AG04450 (cell line): ENCODE results near the gene IL4R. TPM values are rescaled to one million over a fixed set of nuclear protein-coding genes. Genes with fewer than 3 reads are reported as not detected.
A peak's percentile ranks its signal among the peaks of the same experiment; 100 is the strongest.

Experiments used
- CTCF ChIA-PET: fragments of 300-600, 350-600 bp; formaldehyde crosslinking; extraction: SDS; loops from one replicate; lab custom pipeline; 2022; ENCODE audit warnings: antibody characterized with exemption, inconsistent platforms; lab: Charles Lee
- POLR2A ChIA-PET: fragments of 350-600 bp; formaldehyde crosslinking; extraction: SDS; loops from one replicate; lab custom pipeline; 2021; ENCODE audit warnings: antibody characterized with exemption, inconsistent platforms; lab: Yijun Ruan, JAX
- DNase-seq: peaks from one replicate; pipeline ENCODE4 v3.0.0-alpha.2; 2011; ENCODE audit warnings: low read depth, low spot score
- H3K27ac ChIP-seq: one replicate; pipeline ENCODE4 v1.5.1; 2012; ENCODE audit warnings: low read depth, low read length, control low read depth
- H3K27me3 ChIP-seq: one replicate; pipeline ENCODE4 v1.6.0; 2012; ENCODE audit warnings: low read length; ENCODE audit not compliant: control insufficient read depth, insufficient read depth
- H3K4me3 ChIP-seq: 2 replicates; pipeline ENCODE4 v1.5.1; 2011; ENCODE audit warnings: mild to moderate bottlenecking, low read depth, low read length, control low read depth
- H3K9me3 ChIP-seq: 2 replicates; pipeline ENCODE4 v1.5.1; 2012; ENCODE audit warnings: low read length; ENCODE audit not compliant: control insufficient read depth, insufficient read depth
- CTCF ChIP-seq: IDR thresholded peaks from 2 replicates; pipeline ENCODE4 v1.5.1; 2011; ENCODE audit warnings: low read depth, low read length, control low read depth, inconsistent platforms
- polyA plus RNA-seq: library from polyadenylated mRNA; depleted of rRNA; stranded (reverse); fragments of >200 nt; gene quantifications from 2 replicates; pipeline ENCODE4 v1.2.3, GENCODE V29; 2011

The IL4R gene
- polyA plus RNA-seq, 1 experiment: 31.1 TPM

DNA sequence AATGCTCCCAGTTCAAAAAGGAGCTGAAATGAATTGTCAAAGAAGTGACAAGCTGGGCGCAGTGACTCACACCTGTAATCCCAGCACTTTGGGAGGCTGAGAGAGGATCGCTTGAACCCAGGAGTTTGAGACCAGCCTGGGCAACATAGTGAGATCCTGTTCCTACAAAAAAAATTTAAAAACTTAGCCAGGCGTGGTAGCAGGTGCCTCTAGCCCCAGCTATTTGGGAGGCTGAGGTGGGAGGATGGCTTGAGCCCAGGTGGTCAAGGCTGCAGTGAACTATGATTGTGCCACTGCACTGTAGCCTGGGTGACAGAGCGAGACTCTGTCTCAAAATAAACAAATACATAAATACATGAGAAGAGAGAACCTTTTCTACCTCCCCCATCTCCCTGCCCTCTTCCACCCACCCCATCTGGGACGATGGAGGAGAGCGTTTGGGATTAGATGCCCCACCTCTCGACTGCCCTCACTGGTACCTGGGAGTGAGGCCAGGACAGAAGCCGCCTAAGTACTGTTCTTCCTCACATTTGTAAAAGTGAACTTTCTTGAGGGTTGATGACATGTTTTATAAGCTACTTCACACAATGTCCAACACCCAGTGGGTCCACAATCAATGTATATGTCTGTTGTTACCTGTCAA lies 2.4 kb downstream of the IL4R start:
- Histone ChIP-seq H3K9me3 (no peaks in the 10 kb centered on the region; the same call in 1 of the 2 replicates), H3K4me3 (peak overlapping the region; percentile 18; the same call in 1 of the 2 replicates), H3K27me3 (no peaks in the 10 kb centered on the region), H3K27ac (no peak overlapping the region)
- CTCF ChIA-PET: interaction anchor here (0.6 to 3.3 kb wide), 3 partner anchors 30 to 81 kb away, joined by 3 to 17 read pairs (median 3); no protein-coding TSS in a partner anchor
- POLR2A ChIA-PET: interaction anchor here (1.1 to 5.1 kb wide), 4 partner anchors 11 to 80 kb away, joined by 5 to 18 read pairs (median 12); no protein-coding TSS in a partner anchor
- TF ChIP-seq CTCF: no peak
- DNase-seq: no peak

- CTCF ChIA-PET: interaction anchor here (0.7 to 3.3 kb wide), 4 partner anchors 51 to 1009 kb away, joined by 3 to 17 read pairs (median 6); no protein-coding TSS in a partner anchor
- DNase-seq: no peak
- no peak overlapping the region for H3K4me3 ChIP-seq
- POLR2A ChIA-PET: interaction anchor here (1.3 to 5.1 kb wide), 3 partner anchors 9 to 81 kb away, joined by 6 to 18 read pairs (median 15); no protein-coding TSS in a partner anchor
- H3K9me3 ChIP-seq: no peaks in the 10 kb centered on the region; the same call in 1 of the 2 replicates
- peak overlapping the region; percentile 11 for H3K27ac ChIP-seq
- no peak for TF ChIP-seq CTCF
- H3K27me3 ChIP-seq: no peaks in the 10 kb centered on the region
Observed at GRCh38 chr16:27317320-27317719, 3.5 kb downstream of the IL4R start.

- Histone ChIP-seq H3K27ac (peak overlapping the region; percentile 55), H3K27me3 (no peaks in the 10 kb centered on the region), H3K9me3 (no peaks in the 10 kb centered on the region; the same call in 1 of the 2 replicates), H3K4me3 (no peak overlapping the region)
- no peak for TF ChIP-seq CTCF
- no peak for DNase-seq
- ChIA-PET CTCF (interaction anchor here (1.5 to 3.3 kb wide), 3 partner anchors 50 to 83 kb away, joined by 3 to 17 read pairs (median 9); no protein-coding TSS in a partner anchor), POLR2A (interaction anchor here (1.3 to 5.1 kb wide), 3 partner anchors 9 to 81 kb away, joined by 6 to 18 read pairs (median 15); no protein-coding TSS in a partner anchor)
Observed at GRCh38 chr16:27317738-27318391, 4.1 kb downstream of the IL4R start.

DNA sequence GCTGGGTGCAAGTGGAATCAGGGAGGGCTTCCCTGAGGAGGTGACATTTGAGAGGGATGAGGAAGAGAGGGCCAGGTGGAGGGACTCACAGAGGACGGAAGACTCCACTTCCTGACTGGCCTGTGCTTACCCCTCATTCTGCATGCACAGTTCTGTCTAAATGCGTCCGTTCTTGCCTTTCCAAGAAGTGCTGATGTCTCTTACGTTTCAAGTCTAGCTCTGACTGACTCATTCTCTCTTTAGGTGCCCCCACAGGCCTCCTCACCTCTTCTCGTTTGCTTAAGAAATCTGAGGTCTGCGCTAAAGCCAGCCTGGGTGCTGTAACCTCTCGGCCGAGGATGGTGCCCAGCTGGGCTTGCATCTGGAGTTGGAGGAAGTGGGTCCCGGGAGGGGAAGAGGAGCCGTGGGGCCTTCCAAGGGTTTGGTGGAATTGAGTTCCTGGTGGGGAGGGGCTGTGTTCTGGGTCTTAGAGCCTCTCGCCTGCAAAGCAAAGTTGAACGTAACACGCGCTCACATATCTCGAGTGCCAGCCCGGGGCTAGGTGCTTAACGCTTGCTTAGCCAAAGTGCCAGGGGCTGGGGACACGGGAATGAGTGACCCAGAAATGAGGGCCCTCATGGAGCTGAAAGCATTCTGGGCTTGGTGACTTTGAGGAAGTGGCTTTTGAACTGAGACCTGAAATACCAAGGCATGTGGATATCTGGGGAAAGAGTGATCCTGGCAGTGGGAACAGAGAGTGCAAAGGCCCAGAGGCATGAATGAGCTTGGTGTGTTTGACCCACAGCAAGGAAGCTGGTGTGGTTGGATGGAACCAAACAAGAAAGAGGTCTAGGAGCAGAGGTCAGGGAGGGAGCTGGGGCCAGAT lies 4.8 kb downstream of the IL4R start:
- ChIA-PET CTCF (interaction anchor here (1.3 to 2.3 kb wide), 3 partner anchors 49 to 84 kb away, joined by 3 to 9 read pairs (median 4); no protein-coding TSS in a partner anchor), POLR2A (interaction anchor here (0.6 to 5.1 kb wide), 5 partner anchors 8 to 96 kb away, joined by 3 to 18 read pairs (median 6); no protein-coding TSS in a partner anchor)
- Histone ChIP-seq H3K27me3 (no peaks in the 10 kb centered on the region), H3K27ac (peak overlapping the region; percentile 55), H3K4me3 (no peak overlapping the region), H3K9me3 (no peaks in the 10 kb centered on the region; the same call in 1 of the 2 replicates)
- DNase-seq: no peak
- TF ChIP-seq CTCF: no peak
